GM19238 (cell line): ENCODE measurements around the gene NUDT8.
A peak's percentile ranks its signal among the peaks of the same experiment; 100 is the strongest.
"Not testable (repeated sequence)": the region's sequence is repeated elsewhere in the genome, so short reads cannot be mapped to it uniquely, and the experiment has no call there.

Experiments used
- DNase-seq: peaks from one replicate; pipeline ENCODE4 v3.0.0; 2011; ENCODE audit warnings: low spot score; ENCODE audit not compliant: insufficient read length

Gene NUDT8

DNA sequence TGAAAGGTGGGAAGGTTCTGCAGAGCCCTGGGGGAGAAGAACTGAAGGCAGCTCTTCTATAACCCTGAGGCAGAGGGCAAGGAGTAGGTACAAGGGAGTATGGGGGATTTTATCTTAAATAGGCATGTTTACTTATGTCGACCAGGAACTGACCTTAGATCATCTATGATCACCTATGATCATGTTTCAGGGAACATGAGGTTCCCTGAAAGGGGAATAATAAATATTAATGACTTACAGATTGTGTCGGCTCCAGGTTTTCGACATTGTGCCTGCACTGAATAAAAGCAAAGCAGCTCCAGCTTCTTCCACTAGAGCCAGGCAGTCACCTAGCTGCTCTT is 36.2 kb downstream of the NUDT8 start:
- DNase-seq, result no peak

DNA sequence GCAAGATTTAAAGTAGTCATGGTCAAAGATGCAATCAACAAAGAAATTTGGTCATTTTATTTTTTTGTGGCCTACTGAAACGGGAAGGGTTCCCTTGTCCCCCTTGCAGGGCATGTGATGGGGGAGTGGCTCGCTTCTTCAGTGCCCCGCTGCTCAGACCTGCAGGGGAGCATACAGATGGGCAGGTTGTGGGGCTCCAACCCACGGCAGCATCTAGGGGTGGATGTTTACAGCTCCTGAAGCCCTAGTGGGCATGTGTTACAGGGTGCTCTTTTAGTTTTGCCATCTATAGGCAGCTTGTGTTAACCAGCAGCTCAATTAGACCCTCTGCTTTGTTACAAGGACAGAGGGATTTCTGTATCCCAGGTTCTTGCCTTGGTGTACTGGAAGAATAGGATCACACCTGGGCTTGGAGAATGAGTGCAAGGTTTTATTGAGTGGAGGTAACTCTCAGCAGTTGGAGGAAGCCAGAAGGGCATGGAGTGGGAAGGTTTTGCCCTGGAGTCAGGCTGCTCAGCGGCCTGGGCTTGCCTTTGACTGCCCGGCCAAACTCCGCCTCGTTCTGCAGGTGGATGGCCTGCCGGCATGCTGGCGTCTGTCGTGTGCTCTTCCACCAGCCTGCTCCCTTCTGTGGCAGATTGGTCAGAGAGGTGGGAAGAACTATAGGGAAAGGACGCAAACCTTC is 36.7 kb downstream of the NUDT8 start:
- no peak for DNase-seq

GRCh38 chr11:67588899-67589415 is 40.8 kb downstream of the NUDT8 start:
- DNase-seq, result not testable (repeated sequence)

DNA sequence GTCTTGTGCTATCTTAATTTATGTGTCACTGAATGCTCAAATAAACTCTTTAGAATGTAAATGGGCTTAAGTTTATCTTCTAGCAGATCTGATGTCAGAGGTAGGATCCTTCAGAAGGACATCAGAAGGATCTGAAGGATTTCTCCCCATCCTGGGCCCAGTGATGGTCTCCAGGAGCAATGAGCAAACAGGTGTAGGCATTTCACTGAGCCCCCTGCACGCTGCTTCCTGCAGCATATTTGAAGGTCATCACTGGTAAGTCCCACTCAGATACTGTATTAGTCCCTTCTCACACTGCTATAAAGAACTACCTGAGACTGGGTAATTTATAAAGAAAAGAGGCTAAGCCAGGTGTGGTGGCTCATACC is 41.6 kb downstream of the NUDT8 start:
- DNase-seq, result no peak

DNA sequence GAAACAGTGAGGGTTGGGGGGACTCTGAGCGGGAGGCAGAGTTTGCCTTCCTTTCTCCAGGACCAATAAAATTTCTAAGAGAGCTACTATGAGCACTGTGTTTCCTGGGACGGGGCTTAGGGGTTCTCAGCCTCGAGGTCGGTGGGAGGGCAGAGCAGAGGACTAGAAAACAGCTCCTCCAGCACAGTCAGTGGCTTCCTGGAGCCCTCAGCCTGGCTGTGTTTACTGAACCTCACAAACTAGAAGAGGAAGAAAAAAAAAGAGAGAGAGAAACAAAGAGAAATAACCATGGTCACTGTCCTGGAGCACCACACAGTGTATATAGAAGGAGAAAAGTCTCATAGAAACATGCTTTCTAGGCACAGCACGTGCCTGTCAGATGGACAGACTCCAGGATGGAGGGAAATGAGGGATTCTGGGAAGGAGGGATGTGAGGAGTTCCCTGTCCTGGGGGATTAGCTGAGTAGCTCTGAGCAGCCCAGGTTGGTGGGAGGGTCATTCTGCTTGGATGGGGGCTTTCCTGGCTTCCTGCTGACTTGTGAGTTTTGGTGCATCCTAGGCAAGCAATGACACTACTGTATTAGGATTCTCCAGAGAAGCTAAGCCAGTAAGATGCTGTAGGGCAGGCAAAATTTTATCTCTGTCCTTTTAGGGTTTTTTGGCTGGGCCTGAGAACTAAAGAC is 43.0 kb downstream of the NUDT8 start:
- DNase-seq, result no peak

DNA sequence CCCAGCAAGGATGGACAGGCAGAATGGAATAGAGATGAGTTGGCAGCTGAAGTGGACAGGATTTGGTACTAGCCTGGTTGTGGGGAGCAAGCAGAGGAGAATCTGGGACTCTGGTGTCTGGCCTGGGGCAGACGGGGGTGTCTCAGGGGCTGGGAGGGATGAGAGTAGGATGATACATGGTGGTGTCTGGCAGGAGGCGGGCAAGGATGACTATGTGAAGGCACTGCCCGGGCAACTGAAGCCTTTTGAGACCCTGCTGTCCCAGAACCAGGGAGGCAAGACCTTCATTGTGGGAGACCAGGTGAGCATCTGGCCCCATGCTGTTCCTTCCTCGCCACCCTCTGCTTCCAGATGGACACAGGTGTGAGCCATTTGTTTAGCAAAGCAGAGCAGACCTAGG is 43.8 kb downstream of the NUDT8 start:
- DNase-seq, result no peak

DNA sequence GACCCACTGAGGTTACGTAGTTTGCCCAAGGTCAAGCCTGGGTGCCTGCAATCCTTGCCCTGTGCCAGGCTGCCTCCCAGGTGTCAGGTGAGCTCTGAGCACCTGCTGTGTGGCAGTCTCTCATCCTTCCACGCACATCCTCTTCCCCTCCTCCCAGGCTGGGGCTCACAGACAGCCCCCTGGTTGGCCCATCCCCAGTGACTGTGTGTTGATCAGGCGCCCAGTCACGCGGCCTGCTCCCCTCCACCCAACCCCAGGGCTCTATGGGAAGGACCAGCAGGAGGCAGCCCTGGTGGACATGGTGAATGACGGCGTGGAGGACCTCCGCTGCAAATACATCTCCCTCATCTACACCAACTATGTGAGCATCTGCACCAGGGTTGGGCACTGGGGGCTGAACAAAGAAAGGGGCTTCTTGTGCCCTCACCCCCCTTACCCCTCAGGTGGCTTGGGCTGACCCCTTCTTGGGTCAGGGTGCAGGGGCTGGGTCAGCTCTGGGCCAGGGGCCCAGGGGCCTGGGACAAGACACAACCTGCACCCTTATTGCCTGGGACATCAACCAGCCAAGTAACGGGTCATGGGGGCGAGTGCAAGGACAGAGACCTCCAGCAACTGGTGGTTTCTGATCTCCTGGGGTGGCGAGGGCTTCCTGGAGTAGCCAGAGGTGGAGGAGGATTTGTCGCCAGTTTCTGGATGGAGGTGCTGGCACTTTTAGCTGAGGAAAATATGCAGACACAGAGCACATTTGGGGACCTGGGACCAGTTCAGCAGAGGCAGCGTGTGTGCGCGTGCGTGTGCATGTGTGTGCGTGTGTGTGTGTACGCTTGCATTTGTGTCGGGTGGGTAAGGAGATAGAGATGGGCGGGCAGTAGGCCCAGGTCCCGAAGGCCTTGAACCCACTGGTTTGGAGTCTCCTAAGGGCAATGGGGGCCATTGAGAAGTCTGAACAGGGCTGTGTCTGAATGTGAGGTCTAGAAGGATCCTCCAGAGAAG is 44.6 kb downstream of the NUDT8 start:
- no peak for DNase-seq

- no peak for DNase-seq
Observed at GRCh38 chr11:67584205-67584880, 45.4 kb downstream of the NUDT8 start.

DNA sequence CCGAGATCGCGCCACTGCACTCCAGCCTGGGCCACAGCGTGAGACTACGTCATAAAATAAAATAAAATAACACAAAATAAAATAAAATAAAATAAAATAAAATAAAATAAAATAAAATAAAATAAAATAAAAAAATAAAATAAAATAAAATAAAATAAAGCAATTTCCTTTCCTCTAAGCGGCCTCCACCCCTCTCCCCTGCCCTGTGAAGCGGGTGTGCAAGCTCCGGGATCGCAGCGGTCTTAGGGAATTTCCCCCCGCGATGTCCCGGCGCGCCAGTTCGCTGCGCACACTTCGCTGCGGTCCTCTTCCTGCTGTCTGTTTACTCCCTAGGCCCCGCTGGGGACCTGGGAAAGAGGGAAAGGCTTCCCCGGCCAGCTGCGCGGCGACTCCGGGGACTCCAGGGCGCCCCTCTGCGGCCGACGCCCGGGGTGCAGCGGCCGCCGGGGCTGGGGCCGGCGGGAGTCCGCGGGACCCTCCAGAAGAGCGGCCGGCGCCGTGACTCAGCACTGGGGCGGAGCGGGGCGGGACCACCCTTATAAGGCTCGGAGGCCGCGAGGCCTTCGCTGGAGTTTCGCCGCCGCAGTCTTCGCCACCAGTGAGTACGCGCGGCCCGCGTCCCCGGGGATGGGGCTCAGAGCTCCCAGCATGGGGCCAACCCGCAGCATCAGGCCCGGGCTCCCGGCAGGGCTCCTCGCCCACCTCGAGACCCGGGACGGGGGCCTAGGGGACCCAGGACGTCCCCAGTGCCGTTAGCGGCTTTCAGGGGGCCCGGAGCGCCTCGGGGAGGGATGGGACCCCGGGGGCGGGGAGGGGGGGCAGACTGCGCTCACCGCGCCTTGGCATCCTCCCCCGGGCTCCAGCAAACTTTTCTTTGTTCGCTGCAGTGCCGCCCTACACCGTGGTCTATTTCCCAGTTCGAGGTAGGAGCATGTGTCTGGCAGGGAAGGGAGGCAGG is 46.2 kb downstream of the NUDT8 start, which contains the start of gene GSTP1:
GSTP1 (plus strand) TSS at position 566 of the 958 bp plus-strand sequence; CDS start at position 598, 32 bp downstream.
- DNase-seq, result peak; percentile 80

DNA sequence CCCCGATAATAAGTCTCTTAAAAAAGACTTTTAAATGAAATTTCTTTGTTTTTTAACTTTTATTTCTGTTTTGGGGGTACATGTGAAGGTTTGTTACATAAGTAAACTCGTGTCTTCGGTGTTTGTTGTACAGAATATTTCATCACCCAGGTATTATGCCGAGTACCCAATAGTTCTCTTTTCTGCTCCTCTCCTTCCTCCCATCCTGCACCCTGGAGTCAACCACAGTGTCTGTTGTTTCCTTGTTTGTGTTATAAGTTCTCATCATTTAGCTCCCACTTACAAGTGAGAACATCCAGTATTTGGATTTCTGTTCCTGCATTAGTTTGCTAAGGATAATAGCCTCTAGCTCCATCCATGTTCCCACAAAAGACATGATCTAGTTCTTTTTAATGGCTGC is 47.7 kb downstream of the NUDT8 start:
- DNase-seq, result no peak

DNA sequence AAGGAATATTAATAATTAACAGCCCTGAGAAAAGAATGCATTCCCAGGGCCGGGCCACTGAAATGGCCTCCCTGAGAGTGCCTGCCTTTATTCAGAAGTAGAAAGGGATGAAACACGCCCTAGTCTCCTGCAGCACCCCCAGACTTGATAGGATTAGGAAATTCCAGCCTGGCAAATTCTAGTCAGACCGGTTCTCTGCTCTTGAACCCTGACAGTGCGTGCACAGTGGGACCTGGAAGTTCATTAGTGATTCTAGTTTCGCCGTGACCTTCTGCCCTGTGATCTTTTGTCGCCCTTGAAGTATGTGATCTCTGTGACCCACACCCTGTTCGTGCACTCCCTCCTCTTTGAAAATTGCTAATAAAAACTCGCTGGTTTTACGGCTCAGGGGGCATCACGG is 48.3 kb downstream of the NUDT8 start:
- no peak for DNase-seq

- no peak for DNase-seq
Observed at GRCh38 chr11:67577951-67578350, 51.8 kb downstream of the NUDT8 start.
